HG03066 (cell line): ENCODE results near the gene LSM14B.

Source experiments
- ATAC-seq: cut with Tn5 transposase; IDR thresholded peaks from one replicate; pipeline ENCODE4 v1.9.1; 2021; ENCODE audit warnings: low read depth; ENCODE audit not compliant: unreplicated experiment

Gene LSM14B

DNA sequence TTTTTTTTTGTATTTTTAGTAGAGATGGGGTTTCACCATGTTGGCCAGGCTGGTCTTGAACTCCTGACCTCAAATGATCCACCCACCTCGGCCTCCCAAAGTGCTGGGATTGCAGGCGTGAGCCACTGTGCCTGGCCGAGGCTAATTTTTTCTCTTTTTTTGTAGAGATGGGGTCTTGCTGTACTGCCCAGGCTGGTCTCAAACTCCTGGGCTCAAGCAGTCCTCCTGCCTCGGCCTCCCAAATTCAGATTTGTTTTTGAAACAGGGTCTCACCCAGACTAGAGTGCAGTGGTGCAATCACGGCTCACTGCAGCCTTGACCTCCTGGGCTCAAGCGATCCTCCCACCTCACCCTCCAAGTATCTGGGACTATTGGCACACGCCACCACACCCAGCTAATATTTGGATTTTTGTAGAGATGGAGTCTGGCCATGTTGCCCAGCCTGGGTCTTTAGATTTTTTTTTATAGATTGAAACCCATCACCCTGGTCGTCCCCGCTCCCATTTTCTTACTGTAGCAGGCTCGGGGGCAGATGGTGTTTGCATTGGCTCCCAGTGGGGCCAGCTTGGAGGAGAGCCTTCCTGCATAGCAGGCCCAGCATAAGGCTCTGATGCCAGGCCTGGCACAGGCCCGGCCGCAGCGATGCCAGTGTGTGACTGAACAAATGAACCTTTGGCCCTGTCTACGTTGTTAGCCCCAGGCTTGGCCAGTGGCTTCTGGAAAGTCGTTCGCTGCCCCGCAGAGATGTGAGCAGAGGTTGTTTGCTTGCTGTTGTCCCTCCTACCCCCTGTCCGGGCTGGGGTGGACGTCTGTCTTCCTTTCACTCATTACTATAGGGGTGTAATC, 56.3 kb downstream of the LSM14B start:
- no peak for ATAC-seq

DNA sequence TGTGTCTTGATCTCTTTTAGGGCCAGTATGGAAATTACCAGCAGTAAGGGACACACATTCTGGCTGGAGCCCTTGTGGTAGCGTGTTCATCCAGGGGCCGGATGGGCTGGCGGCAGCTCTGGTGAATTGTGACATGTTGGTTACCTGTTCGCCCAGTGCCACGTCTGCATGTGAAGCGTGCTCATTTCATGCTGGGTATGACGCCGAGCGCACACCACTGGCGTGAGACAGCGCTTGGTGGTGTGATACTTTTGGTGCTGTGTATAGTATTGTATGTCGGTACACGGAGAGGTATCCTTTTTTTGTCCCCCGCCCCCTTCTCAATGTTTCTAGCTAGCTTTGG, 56.9 kb downstream of the LSM14B start:
- ATAC-seq = no peak

DNA sequence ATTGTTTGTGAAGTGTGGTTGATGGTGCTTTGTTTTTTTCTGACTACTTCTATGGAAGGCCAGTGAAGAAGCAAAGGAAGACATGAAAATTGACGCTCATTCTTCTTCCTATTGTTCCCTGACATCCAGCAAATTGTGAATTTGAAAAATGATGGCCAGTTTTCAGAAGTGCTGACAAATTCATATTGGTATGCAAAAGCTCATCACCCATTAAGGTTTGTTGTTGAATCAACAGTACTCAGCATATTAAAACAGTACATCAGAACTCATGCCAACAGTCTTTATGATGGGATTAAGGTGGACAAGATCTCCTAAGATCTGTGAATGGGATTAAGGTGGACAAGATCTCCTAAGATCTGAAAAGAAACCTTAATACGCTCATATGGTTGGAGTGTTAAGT, 59.5 kb downstream of the LSM14B start:
- no peak for ATAC-seq

DNA sequence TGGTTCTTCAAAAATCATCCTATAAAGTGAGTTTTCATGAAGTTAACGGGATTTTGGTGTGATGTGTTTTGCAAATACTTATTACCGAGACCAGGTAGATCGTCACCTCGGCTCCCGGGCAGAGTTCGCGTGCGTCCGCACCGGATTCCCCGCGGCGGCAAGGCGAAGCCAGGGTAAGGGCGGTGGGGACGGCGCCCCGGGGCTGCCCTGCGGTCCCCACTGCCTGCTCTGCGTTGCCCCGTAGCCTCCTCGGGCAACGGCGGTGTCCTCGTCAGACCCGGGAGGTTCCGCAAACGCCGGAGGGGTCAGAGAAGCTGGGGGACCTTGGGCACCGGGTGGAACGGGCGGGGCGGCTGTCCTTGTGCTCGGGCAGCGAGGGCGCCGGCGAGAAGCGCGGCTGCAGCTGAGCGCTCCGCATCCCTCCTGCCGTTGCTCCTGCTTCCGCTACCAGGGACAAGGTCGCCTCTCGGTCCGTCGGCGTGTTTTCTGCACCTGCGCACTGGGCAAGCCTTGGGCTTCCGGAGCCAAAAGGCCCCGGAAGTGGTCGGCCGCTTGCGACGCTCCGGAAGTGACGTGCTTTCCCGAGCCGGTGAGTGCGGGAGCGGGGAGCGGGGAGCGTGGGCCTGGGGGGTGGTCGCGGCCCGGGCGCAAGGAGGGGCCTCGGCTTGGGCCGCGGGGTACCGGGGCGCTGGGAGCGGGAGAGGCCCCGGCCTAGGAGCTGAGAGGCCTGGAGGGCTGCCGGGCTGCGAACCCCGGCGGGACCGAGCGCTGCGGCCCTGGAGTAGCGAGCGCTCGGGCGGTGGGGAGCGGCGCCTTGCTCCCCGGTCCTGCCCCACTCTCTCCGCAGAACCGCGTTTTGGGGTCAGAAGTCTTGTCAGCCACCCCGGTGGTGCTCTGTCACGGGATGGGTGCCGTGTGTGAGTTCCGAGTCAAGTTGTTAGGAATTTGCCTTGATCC, 60.5 kb downstream of the LSM14B start, which contains the start of gene MTG2:
TSS of gene MTG2 (plus strand) at position 560 of the 957 bp plus-strand sequence. CDS start 10,393 bp downstream, outside the sequence.
- ATAC-seq = peak; percentile 89

DNA sequence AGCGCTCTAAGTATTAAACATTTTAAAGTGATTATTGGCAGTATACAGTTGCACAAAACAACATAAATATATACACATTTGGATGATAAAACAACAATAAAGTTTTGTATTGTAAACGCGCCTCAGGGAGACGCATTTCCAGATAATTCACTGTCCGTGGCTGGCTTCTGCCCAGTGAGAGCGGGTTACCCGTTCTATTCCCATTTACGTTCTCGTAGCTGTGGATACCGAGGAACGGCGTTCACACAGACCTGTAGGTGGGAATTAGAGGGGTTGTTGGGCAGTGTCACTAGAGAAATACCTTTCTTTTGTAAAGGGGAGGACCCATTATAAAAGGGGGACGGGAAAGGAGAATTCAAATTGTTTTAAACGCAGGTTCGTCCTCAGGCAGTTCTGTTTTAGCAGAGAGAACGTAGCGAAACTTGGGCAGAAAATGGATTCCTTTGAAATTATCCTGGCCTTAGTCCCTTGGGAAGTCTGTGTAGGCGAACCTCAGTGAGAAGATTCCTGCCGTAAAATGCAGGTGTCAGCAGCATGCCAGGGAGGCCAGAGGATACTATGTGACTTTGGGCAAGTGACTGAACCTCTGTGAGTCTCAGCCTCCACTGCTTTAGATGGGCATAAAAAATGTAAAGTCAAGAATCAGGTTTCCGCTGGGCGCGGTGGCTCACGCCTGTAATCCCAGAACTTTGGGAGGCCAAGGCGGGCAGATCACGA, 61.3 kb downstream of the LSM14B start:
- ATAC-seq = no peak
